Naive B cell (primary cell): ENCODE data around the gene MMP25. TPM values are rescaled to one million over a fixed set of nuclear protein-coding genes. Genes with fewer than 3 reads are reported as not detected.
"Not testable (repeated sequence)": the region's sequence is repeated elsewhere in the genome, so short reads cannot be mapped to it uniquely, and the experiment has no call there.

ENCODE experiments used
- ATAC-seq, 2 donors: fragments of 150-1000 bp; cut with Tn5 transposase; 2 replicates each; pipeline ENCODE4 v1.10.0; 2021; ENCODE audit warnings: low read depth in 2 of 2, mild to moderate bottlenecking in 2 of 2, moderate library complexity in 2 of 2
- DNase-seq: peaks from one replicate; pipeline ENCODE4 v3.0.0; 2022
- H3K27ac Mint-ChIP-seq, 6 donors: one replicate each; pipeline ENCODE4 v1.8.0; 2020 to 2022; ENCODE audit warnings: mild to moderate bottlenecking in 6 of 6, mixed read lengths in 6 of 6, moderate library complexity in 5 of 6, inconsistent platforms in 2 of 6
- H3K27me3 Mint-ChIP-seq, 3 donors: one replicate each; pipeline ENCODE4 v1.8.0; 2021 to 2022; ENCODE audit warnings: mixed read lengths in 3 of 3, mild to moderate bottlenecking in 1 of 3
- H3K36me3 Mint-ChIP-seq, 2 donors: one replicate each; pipeline ENCODE4 v1.8.0; 2020 to 2022; ENCODE audit warnings: mixed read lengths in 2 of 2, inconsistent platforms in 1 of 2, mild to moderate bottlenecking in 1 of 2
- H3K4me1 Mint-ChIP-seq, 3 donors: one replicate each; pipeline ENCODE4 v1.8.0; 2020 to 2022; ENCODE audit warnings: mixed read lengths in 3 of 3, inconsistent platforms in 1 of 3, mild to moderate bottlenecking in 1 of 3, moderate library complexity in 1 of 3
- H3K4me3 Mint-ChIP-seq, 8 donors: one replicate each; pipeline ENCODE4 v1.8.0; 2020 to 2022; ENCODE audit warnings: mild to moderate bottlenecking in 8 of 8, mixed read lengths in 8 of 8, moderate library complexity in 8 of 8, inconsistent platforms in 2 of 8
- H3K9me3 Mint-ChIP-seq, 7 donors: one replicate each; pipeline ENCODE4 v1.8.0; 2020 to 2022; ENCODE audit warnings: mixed read lengths in 7 of 7, mild to moderate bottlenecking in 5 of 7, inconsistent platforms in 2 of 7, moderate library complexity in 1 of 7
- polyA plus RNA-seq, 6 donors: library from polyadenylated mRNA; unstranded; fragments of 300-500 nt; fragmentation: Illumina TruSeq; gene quantifications; one replicate each; pipeline ENCODE4 v1.2.3, GENCODE V29; 2021; ENCODE audit warnings: low read depth in 6 of 6

The MMP25 gene
- polyA plus RNA-seq, 6 donors from 2014 or later = 0.29 to 0.55 TPM; not detected in 4

GRCh38 chr16:3042376-3042775, 4.0 kb upstream of the MMP25 start:
- peaks cover 0 to 2% (median 0%) of the 10 kb centered on the region in 7 donors for H3K9me3 Mint-ChIP-seq
- ATAC-seq = no peak
- DNase-seq = no peak
- peaks cover 6 to 19% (median 12%) of the 10 kb centered on the region in 3 donors for H3K4me1 Mint-ChIP-seq
- H3K4me3 Mint-ChIP-seq = no peak overlapping the region
- peaks cover 35 to 80% (median 51%) of the 10 kb centered on the region in 3 donors for H3K27me3 Mint-ChIP-seq
- no peak overlapping the region for H3K27ac Mint-ChIP-seq
- no peaks in the 10 kb centered on the region for H3K36me3 Mint-ChIP-seq

GRCh38 chr16:3044708-3045107, 1.7 kb upstream of the MMP25 start:
- no peaks in the 10 kb centered on the region for H3K36me3 Mint-ChIP-seq
- peaks cover 0 to 2% (median 0%) of the 10 kb centered on the region in 7 donors for H3K9me3 Mint-ChIP-seq
- peaks cover 26 to 78% (median 45%) of the 10 kb centered on the region in 3 donors for H3K27me3 Mint-ChIP-seq
- H3K4me3 Mint-ChIP-seq = peak overlapping the region; percentile 52 to 89 (median 78)
- peaks cover 6 to 19% (median 15%) of the 10 kb centered on the region in 3 donors for H3K4me1 Mint-ChIP-seq
- ATAC-seq (no peak), DNase-seq (no peak)
- peak overlapping the region in 1 of 6 donors; percentile 72 for H3K27ac Mint-ChIP-seq

- Mint-ChIP-seq H3K27me3 (peaks cover 19 to 65% (median 36%) of the 10 kb centered on the region in 3 donors), H3K4me1 (peaks cover 6 to 19% (median 15%) of the 10 kb centered on the region in 3 donors), H3K36me3 (no peaks in the 10 kb centered on the region), H3K27ac (no peak overlapping the region), H3K4me3 (peak overlapping the region; percentile 35 to 78 (median 68)), H3K9me3 (peaks cover 0 to 2% (median 0%) of the 10 kb centered on the region in 7 donors)
- no peak for DNase-seq
- ATAC-seq = peak in 1 of 2 donors; percentile 16
Measured at GRCh38 chr16:3046641-3047386, 453 bp downstream of the MMP25 start.

- Mint-ChIP-seq H3K27ac (no peak overlapping the region), H3K4me1 (peaks cover 6 to 19% (median 15%) of the 10 kb centered on the region in 3 donors), H3K9me3 (peaks cover 0 to 2% (median 0%) of the 10 kb centered on the region in 7 donors), H3K4me3 (peak overlapping the region in 7 of 8 donors; percentile 35 to 81 (median 72)), H3K27me3 (peaks cover 19 to 65% (median 36%) of the 10 kb centered on the region in 3 donors), H3K36me3 (no peaks in the 10 kb centered on the region)
- DNase-seq = no peak
- no peak for ATAC-seq
Measured at GRCh38 chr16:3047387-3047720, 993 bp downstream of the MMP25 start.

GRCh38 chr16:3049921-3050481, 3.6 kb downstream of the MMP25 start:
- ATAC-seq (no peak), DNase-seq (no peak)
- Mint-ChIP-seq H3K4me3 (no peak overlapping the region), H3K27me3 (peaks cover 6 to 39% (median 18%) of the 10 kb centered on the region in 3 donors), H3K27ac (no peak overlapping the region), H3K9me3 (peaks cover 0 to 2% (median 0%) of the 10 kb centered on the region in 7 donors), H3K4me1 (peaks cover 13 to 19% (median 16%) of the 10 kb centered on the region in 3 donors), H3K36me3 (no peaks in the 10 kb centered on the region)

- no peak for ATAC-seq
- Mint-ChIP-seq H3K27me3 (peaks cover 6 to 34% (median 16%) of the 10 kb centered on the region in 3 donors), H3K27ac (no peak overlapping the region), H3K4me1 (peaks cover 16 to 20% (median 16%) of the 10 kb centered on the region in 3 donors), H3K9me3 (no peaks in the 10 kb centered on the region), H3K36me3 (no peaks in the 10 kb centered on the region), H3K4me3 (no peak overlapping the region)
- no peak for DNase-seq
Measured at GRCh38 chr16:3050487-3050886, 4.1 kb downstream of the MMP25 start.

- no peak for DNase-seq
- H3K36me3 Mint-ChIP-seq = no peaks in the 10 kb centered on the region
- no peaks in the 10 kb centered on the region for H3K9me3 Mint-ChIP-seq
- H3K27ac Mint-ChIP-seq = no peak overlapping the region
- H3K27me3 Mint-ChIP-seq = peaks cover 6 to 32% (median 16%) of the 10 kb centered on the region in 3 donors
- no peak for ATAC-seq
- H3K4me3 Mint-ChIP-seq = no peak overlapping the region
- H3K4me1 Mint-ChIP-seq = peaks cover 15 to 24% (median 16%) of the 10 kb centered on the region in 3 donors
Measured at GRCh38 chr16:3051009-3051408, 4.6 kb downstream of the MMP25 start.

GRCh38 chr16:3051494-3051893, 5.1 kb downstream of the MMP25 start:
- no peak overlapping the region for H3K4me3 Mint-ChIP-seq
- H3K36me3 Mint-ChIP-seq = no peaks in the 10 kb centered on the region
- no peak overlapping the region for H3K27ac Mint-ChIP-seq
- no peaks in the 10 kb centered on the region for H3K9me3 Mint-ChIP-seq
- ATAC-seq (no peak), DNase-seq (no peak)
- H3K27me3 Mint-ChIP-seq = peaks cover 6 to 30% (median 16%) of the 10 kb centered on the region in 3 donors
- peaks cover 14 to 24% (median 16%) of the 10 kb centered on the region in 3 donors for H3K4me1 Mint-ChIP-seq

- peaks cover 6 to 20% (median 16%) of the 10 kb centered on the region in 3 donors for H3K27me3 Mint-ChIP-seq
- H3K27ac Mint-ChIP-seq = not testable (repeated sequence)
Measured at GRCh38 chr16:3052571-3053329, 6.4 kb downstream of the MMP25 start.

GRCh38 chr16:3053330-3053710, 7.0 kb downstream of the MMP25 start:
- peak overlapping the region in 1 of 8 donors; percentile 11 for H3K4me3 Mint-ChIP-seq
- not testable (repeated sequence) for ATAC-seq, H3K36me3 Mint-ChIP-seq, DNase-seq, H3K9me3 Mint-ChIP-seq, H3K27ac Mint-ChIP-seq
- peaks cover 19 to 27% (median 20%) of the 10 kb centered on the region in 3 donors for H3K4me1 Mint-ChIP-seq
- peaks cover 3 to 15% (median 10%) of the 10 kb centered on the region in 3 donors for H3K27me3 Mint-ChIP-seq

More at GRCh38 chr16:3052571-3053329, 6.4 kb downstream of the MMP25 start:
- not testable (repeated sequence) for H3K36me3 Mint-ChIP-seq, H3K4me3 Mint-ChIP-seq, H3K9me3 Mint-ChIP-seq, ATAC-seq, DNase-seq
- peaks cover 19 to 28% (median 20%) of the 10 kb centered on the region in 3 donors for H3K4me1 Mint-ChIP-seq

GRCh38 chr16:3054965-3055733, 8.8 kb downstream of the MMP25 start:
- Mint-ChIP-seq H3K27ac (peak overlapping the region in 2 of 6 donors; percentile 2 to 65), H3K27me3 (peaks cover 0 to 3% (median 0%) of the 10 kb centered on the region in 3 donors), H3K9me3 (no peaks in the 10 kb centered on the region), H3K4me3 (peak overlapping the region in 3 of 8 donors; percentile 23 to 57 (median 37)), H3K4me1 (peaks cover 25 to 31% (median 30%) of the 10 kb centered on the region in 3 donors), H3K36me3 (no peaks in the 10 kb centered on the region)
- ATAC-seq = no peak
- DNase-seq = no peak

- H3K27me3 Mint-ChIP-seq, H3K27ac Mint-ChIP-seq, H3K9me3 Mint-ChIP-seq, DNase-seq, H3K36me3 Mint-ChIP-seq, ATAC-seq: not testable (repeated sequence)
- Mint-ChIP-seq H3K4me1 (peaks cover 25 to 31% (median 30%) of the 10 kb centered on the region in 3 donors), H3K4me3 (peak overlapping the region in 3 of 8 donors; percentile 25 to 57 (median 37))
Measured at GRCh38 chr16:3055734-3056115, 9.4 kb downstream of the MMP25 start.
